Stimulated activated CD8-positive, alpha-beta memory T cell treated with anti-CD3 and anti-CD28 coated beads, Interleukin-12 subunit alpha, Interleukin-12 subunit beta, amount 100 ng/mL, for 24 hours (primary cell): ENCODE measurements around the gene ZSWIM6.
"Not testable (repeated sequence)": the region's sequence is repeated elsewhere in the genome, so short reads cannot be mapped to it uniquely, and the experiment has no call there.

Source experiments
- DNase-seq: peaks from one replicate; pipeline ENCODE4 v3.0.0-alpha.2; 2020; ENCODE audit errors: extremely low read depth

ZSWIM6 gene

DNA sequence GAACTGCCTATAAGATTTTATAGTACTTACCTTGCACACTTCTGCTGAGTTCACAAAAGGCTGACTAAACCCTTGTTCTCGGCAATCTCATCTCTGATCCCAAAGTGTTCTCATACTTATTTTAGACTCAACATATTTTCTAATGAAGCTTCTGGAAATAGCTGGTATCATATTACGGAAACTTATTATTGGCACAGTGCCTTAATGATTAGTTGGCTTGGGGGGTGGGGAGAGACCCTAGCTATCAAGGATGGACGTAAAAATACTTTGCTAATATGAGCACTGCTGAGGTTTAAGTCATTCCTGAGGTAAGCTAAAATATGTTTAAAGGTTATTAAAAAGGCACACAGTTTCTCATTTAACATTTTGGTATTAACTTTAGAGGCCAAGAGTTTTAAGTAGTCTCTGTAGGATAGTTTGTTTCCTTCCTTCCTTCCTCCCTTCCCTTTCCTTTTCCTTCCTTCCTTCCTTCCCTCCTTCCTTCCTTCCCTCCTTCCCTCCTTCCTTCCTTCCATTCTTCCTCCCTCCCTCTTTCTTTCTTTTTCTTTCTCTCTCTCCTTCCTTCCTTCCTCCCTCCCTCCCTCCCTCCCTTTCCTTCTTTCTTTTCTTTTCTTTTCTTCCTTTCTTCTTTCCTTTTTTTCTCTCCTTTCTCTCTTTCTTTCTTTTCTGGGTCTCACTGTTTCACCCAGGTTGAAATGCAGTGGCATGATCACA lies 31.5 kb downstream of the ZSWIM6 start:
- DNase-seq, result no peak

GRCh38 chr5:61366497-61367240 lies 34.6 kb downstream of the ZSWIM6 start:
- DNase-seq, result no peak

- no peak for DNase-seq
Measured at GRCh38 chr5:61370506-61370905, 38.4 kb downstream of the ZSWIM6 start.

- DNase-seq, result no peak
Measured at GRCh38 chr5:61371474-61371873, 39.4 kb downstream of the ZSWIM6 start.

GRCh38 chr5:61379677-61380076 lies 47.6 kb downstream of the ZSWIM6 start:
- no peak for DNase-seq

GRCh38 chr5:61381968-61382367 lies 49.9 kb downstream of the ZSWIM6 start:
- DNase-seq, result no peak

DNA sequence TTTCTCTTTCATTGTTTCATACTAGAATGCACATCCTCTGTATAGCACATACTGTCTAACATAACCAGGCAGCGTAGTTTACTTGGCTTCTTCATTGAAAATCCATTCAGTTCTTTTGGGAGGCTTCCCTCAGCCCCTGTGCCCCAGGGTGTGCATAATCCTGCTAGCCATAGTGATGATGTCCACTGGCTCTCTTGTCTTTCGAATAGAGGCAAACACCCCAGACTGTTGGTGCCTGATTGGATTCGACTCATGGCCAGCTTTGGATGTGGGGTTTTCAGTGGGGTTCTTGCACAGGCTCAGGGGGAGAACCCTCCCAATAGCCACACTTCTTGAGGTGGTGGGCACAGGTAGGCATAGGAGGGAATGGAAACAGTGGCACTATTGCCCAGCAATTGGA lies 53.6 kb downstream of the ZSWIM6 start:
- DNase-seq, result no peak

GRCh38 chr5:61386045-61386800 lies 54.2 kb downstream of the ZSWIM6 start:
- no peak for DNase-seq

DNA sequence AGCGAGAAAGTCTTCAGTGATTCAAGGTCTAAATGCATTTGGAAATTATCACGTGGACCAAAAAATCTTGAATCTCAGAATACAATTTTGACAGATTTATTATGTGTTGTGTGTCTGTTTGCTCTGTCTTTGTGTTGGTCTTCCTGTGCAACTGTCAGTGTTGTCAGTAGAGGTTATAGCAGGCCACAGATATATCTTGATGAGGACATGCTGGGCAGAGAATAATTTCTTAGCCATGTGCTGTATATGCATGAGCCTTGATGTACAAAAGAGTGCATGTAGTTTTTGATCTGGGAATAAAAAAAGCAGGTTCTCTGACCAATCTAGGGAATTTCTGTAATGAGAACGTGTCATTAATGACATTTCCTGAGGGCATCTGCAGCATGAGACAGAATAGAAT lies 57.6 kb downstream of the ZSWIM6 start:
- no peak for DNase-seq

- no peak for DNase-seq
Measured at GRCh38 chr5:61394078-61394704, 62.1 kb downstream of the ZSWIM6 start.

DNA sequence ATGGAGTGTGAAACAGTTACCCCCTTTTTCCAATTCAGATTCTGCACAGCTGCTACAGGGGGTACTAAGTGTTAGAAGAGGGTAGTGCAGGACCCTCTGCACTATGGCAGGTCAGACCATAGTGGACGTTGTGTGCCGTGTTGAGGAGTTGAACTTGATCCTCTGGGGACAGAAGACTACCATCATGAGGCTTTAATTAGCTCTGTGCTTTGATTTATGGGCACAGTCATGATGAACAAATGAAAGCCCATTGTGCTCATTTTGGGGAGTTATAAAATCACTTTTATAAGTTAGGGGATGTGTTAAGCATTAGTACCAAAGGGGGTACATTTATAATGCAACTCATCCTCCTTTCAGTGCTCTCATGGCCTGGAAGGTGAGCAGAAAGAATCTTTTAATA lies 62.7 kb downstream of the ZSWIM6 start:
- DNase-seq, result no peak

GRCh38 chr5:61397238-61397637 lies 65.2 kb downstream of the ZSWIM6 start:
- DNase-seq, result no peak

DNA sequence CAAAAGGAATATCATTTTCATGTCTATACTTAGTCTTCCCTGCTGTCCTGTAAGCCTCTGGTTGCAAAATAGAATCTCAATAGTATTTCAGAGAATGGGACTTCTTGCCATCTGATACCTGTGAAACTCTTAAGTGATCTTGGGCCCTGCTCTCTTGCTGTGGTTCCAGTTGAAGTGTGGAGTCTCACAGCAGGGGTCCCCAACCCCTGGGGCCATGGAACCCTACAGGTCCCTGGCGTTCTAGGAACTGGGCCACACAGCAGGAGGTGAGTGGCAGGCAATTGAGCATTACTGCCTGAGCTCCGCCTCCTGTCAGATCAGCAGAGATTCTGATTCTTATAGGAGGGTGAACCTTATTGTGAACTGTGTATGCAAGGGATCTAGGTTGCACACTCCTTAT lies 65.9 kb downstream of the ZSWIM6 start:
- no peak for DNase-seq

DNA sequence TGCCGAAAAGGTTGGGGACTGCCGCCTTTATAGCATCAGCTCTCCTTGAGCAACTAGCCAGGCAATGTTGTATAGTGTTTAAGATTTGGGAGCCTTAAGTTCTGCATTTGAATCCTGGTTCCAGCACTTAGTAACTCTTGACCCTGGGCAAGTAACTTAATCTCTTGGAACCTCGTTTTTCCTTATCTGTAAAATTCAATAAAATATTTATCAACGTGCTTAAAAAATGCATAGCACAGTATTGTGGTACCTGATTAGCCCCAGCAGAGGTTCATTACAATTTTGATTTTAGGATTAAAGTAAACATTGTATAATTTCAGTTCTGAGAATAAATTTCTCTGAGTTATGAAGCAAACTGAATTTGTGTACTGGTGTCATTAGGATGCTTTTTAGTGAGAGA lies 66.4 kb downstream of the ZSWIM6 start:
- DNase-seq, result no peak

DNA sequence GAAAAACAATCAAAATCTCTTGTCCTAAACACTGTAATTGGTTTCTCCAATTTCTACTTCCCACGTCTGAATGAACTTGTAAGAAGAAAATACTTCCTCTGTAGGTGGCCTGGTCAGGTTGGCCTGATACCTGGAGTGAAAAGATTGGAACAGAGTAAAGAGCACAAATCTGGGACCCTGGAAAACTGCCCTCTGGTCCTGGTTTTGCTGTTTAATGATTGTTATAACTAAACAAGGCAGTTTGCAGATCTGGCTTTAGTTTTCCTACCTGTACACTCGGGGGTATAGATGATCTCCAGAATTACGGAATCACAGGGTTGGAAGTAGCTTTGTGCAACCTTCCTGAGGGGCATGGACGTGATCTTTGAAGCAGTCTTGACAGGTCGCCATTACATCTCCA lies 67.6 kb downstream of the ZSWIM6 start:
- DNase-seq, result no peak

DNA sequence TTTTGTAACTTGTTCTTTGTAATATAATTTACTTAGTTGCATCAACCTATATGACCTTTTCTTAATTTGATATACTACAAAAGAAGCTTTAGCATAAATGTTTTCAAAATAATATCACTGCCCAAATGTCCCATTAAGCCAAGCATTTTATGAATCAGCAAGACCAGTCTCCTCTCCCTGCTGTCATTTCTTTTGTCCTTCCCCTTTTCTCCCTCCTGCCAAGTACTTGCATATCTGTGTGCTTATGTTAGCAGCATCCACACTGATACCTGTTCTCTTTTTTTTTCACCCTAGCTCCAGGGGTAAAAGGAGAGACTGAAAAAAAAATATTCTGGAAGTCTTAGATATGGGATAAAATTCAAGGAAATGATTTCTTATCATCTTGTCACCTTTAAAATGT lies 69.7 kb downstream of the ZSWIM6 start:
- no peak for DNase-seq

GRCh38 chr5:61402244-61402823 lies 70.3 kb downstream of the ZSWIM6 start:
- DNase-seq, result no peak

DNA sequence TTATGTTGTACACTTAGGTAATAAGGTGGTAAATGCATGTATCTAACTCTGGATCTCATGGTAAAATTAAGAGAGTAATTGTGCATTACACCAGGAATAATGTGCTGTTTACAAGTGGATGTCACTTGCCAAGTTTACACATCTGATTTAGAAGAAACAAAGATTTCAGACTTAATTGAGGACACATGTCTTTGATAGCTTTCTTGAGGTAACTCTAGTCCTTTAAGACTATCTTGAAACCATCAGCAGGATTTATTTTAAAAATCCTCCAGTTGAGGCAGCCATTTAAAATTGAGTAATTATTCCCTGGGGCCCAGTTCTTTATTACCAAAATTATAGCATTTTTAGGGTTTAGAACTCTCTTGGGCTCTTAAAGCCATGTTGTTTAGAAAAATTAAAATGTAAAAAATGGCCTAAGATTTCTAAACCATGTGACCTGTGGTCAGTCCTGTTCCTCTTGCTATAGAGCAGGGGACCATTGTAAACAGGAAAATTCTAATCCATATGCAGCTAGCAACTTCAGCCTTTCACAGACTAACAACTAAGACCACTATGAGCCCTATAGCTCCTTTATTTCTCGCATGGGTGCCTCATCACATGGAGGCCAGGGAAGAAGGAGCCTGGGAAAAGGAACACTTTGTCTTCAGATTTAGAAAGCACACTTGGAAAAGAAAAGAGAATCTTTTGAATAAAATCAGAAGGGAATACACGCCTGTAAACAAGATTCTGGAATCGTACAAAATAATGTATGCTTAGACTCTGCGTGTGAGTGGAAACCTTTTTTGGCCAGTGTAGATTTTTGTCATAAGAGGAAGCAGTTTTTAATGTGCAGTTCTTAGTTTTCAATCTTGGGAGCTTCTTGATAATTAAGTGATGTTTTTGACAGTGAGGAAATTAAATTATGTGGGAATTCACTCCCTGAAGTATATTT lies 71.2 kb downstream of the ZSWIM6 start:
- DNase-seq, result no peak

- no peak for DNase-seq
Measured at GRCh38 chr5:61405511-61406295, 73.6 kb downstream of the ZSWIM6 start.

GRCh38 chr5:61406497-61406896 lies 74.4 kb downstream of the ZSWIM6 start:
- DNase-seq, result not testable (repeated sequence)
